Sigmoid colon (tissue), 7 donors: ENCODE results near the gene COL21A1. TPM values are rescaled to one million over a fixed set of nuclear protein-coding genes. Genes with fewer than 3 reads are reported as not detected.

Experiments
- DNase-seq: peaks from one replicate; pipeline ENCODE4 v3.0.0-alpha.2; 2019
- H3K27ac ChIP-seq, 4 donors: fragments of 200-600 bp; sonication (generic); one replicate each; pipeline ENCODE4 v1.5.1; 2016 to 2019; ENCODE audit warnings: mild to moderate bottlenecking in 1 of 4
- H3K27me3 ChIP-seq, 3 donors: fragments of 200-600 bp; sonication (generic); one replicate each; pipeline ENCODE4 v1.5.1; 2019; ENCODE audit warnings: mild to moderate bottlenecking in 1 of 3
- H3K36me3 ChIP-seq, 4 donors: fragments of 200-600 bp; sonication (generic); one replicate each; pipeline ENCODE4 v1.5.1; 2016 to 2019
- H3K4me1 ChIP-seq, 4 donors: fragments of 200-600 bp; sonication (generic); one replicate each; pipeline ENCODE4 v1.5.1; 2017 to 2019
- H3K4me3 ChIP-seq, 4 donors: fragments of 200-600 bp; sonication (generic); one replicate each; pipeline ENCODE4 v1.5.1; 2017 to 2019; ENCODE audit warnings: mild to moderate bottlenecking in 2 of 4, moderate library complexity in 1 of 4
- H3K9me3 ChIP-seq, 4 donors: fragments of 200-600 bp in 3 of 4; sonication (generic) in 3 of 4; one replicate each; pipeline versions ENCODE4 v1.5.1 to v1.6.1; 2013 to 2019
- EP300 ChIP-seq, 4 donors: sonication (generic); formaldehyde crosslinking; IDR thresholded peaks; one replicate each; pipeline ENCODE4 v1.6.1; 2017; ENCODE audit warnings: antibody characterized with exemption in 4 of 4
- POLR2A ChIP-seq, 2 donors: fragments of 450-650 bp; IDR thresholded peaks; one replicate each; pipeline ENCODE4 v1.6.1; 2016; ENCODE audit warnings: antibody characterized with exemption in 2 of 2, mild to moderate bottlenecking in 2 of 2, moderate library complexity in 2 of 2
- POLR2AphosphoS5 ChIP-seq, 4 donors: sonication (generic); formaldehyde crosslinking; IDR thresholded peaks; one replicate each; pipeline ENCODE4 v1.6.1; 2017; ENCODE audit warnings: antibody characterized with exemption in 4 of 4
- WGBS, 2 donors: extraction: QIAGEN DNeasy Blood & Tissue Kit; methylation state at CpG; one replicate each; pipeline ENCODE4 v1.1.7; 2013; 5-methylcytosine and 5-hydroxymethylcytosine counted together
- intact Hi-C: fragments of 100-400 bp; cut with DNase I; formaldehyde crosslinking; loops from one replicate; pipeline ENCODE4 v1.15.1; 2023
- polyA plus RNA-seq, 3 donors: library from polyadenylated mRNA; stranded (reverse); fragments of 200-250 nt; gene quantifications; one replicate each; pipeline ENCODE4 v1.2.3, GENCODE V29; 2013
- total RNA-seq, 4 donors: library from RNA; depleted of rRNA; stranded (reverse); fragments of >200 nt; gene quantifications; one replicate each; pipeline ENCODE4 v1.1.0, GENCODE V29; 2016
- TF ChIP-seq, protein P1 (sequence below), 4 experiments: fragments of 450-650 bp in 3 of 4; fragments of 200-600 bp in 1 of 4; IDR thresholded peaks; one replicate each; pipeline ENCODE4 v1.5.1; 2016 to 2019; ENCODE audit warnings: antibody characterized with exemption in 4 of 4, mild to moderate bottlenecking in 3 of 4, moderate library complexity in 2 of 4
- donor health status: healthy with polysubstance abuse.
- donor health status: Bipolar disorder and iron deficiency.
- donor health status: healthy.

COL21A1 gene
- total and polyA plus RNA-seq, 7 donors, result 1.9 to 110 (median 35.2) TPM; not detected in 2

DNA sequence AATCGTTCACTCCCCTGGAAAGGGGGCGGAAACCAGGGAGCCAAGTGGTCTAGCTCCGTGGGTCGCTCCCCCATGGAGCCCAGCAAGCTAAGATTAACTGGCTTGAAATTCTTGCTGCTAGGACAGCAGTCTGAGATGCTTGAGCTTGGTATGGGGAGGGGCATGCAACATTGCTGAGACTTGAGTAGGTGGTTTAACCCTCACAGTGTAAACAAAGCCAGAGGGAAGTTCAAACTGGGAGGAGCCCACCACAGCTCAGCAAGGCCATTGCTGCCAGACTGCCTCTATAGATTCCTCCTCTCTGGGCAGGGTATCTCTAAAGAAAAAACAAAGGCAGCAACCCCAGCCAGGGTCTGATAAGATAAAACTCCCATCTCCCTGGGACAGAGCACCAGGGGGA, 43.2 kb downstream of the COL21A1 start:
- TF ChIP-seq, protein P1, sequence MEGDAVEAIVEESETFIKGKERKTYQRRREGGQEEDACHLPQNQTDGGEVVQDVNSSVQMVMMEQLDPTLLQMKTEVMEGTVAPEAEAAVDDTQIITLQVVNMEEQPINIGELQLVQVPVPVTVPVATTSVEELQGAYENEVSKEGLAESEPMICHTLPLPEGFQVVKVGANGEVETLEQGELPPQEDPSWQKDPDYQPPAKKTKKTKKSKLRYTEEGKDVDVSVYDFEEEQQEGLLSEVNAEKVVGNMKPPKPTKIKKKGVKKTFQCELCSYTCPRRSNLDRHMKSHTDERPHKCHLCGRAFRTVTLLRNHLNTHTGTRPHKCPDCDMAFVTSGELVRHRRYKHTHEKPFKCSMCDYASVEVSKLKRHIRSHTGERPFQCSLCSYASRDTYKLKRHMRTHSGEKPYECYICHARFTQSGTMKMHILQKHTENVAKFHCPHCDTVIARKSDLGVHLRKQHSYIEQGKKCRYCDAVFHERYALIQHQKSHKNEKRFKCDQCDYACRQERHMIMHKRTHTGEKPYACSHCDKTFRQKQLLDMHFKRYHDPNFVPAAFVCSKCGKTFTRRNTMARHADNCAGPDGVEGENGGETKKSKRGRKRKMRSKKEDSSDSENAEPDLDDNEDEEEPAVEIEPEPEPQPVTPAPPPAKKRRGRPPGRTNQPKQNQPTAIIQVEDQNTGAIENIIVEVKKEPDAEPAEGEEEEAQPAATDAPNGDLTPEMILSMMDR (IDR thresholded peaks at IDR 0.05), result no peak
- TF ChIP-seq POLR2A (IDR thresholded peaks at IDR 0.05) (no peak), EP300 (IDR thresholded peaks at IDR 0.05) (no peak)
- no peaks in the 10 kb centered on the region for H3K36me3 ChIP-seq
- 84 to 88% methylated on average over 4 of the region's 4 CpGs for WGBS, 2 donors
- H3K4me3 ChIP-seq, result no peak overlapping the region
- H3K27me3 ChIP-seq, result no peaks in the 10 kb centered on the region
- no peaks in the 10 kb centered on the region for H3K9me3 ChIP-seq
- DNase-seq, result no peak
- intact Hi-C loops, result no loop called here
- H3K27ac ChIP-seq, result no peak overlapping the region
- no peaks in the 10 kb centered on the region for H3K4me1 ChIP-seq

DNA sequence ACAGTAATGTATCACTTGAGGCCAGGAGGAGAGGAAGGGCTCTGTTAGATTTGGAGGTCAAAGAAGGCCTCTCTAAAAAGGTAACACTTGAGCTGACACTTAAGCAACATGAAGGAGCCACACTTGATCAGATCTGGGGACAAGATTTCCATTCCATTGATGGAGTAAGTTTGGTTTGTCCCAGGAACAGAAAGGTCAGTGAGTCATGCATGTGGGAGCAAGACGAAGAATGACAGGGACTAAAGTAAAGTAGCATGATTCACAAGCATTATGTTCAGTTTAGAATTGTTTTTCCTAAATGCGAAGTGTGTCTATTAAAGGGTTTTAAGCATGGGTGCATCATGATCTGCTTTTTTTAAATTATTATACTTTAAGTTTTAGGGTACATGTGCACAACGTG, 47.4 kb downstream of the COL21A1 start:
- DNase-seq, result no peak
- Histone ChIP-seq H3K4me1 (no peaks in the 10 kb centered on the region), H3K27ac (no peak overlapping the region), H3K4me3 (no peak overlapping the region), H3K9me3 (peaks cover 0 to 4% (median 0%) of the 10 kb centered on the region in 4 donors), H3K27me3 (no peaks in the 10 kb centered on the region), H3K36me3 (no peaks in the 10 kb centered on the region)
- no peak for TF ChIP-seq EP300 (IDR thresholded peaks at IDR 0.05)
- TF ChIP-seq POLR2A (IDR thresholded peaks at IDR 0.05), result no peak
- no peak for TF ChIP-seq POLR2AphosphoS5 (IDR thresholded peaks at IDR 0.05)
- TF ChIP-seq, protein P1 (IDR thresholded peaks at IDR 0.05), result no peak
- WGBS, 2 donors, result 87 to 89% methylated on average over 3 of the region's 3 CpGs
- intact Hi-C loops, result no loop called here

DNA sequence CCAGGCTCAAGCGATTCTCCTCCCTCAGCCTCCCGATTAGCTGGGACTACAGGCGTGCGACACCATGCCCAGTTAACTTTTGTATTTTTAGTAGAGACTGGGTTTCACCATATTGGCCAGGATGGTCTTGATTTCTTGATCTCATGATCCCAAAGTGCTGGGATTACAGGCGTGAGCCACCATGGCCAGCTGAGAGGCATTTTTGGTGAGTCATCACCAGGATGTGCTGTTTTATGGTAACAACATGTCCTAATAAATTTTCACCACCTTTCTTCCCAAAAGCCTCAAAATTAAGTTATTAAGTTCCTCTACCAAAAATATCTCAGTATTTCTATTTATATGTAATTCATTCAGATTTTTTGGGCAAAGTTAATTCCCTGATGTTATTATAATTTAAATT, 53.5 kb downstream of the COL21A1 start:
- no peak overlapping the region for H3K4me3 ChIP-seq

DNA sequence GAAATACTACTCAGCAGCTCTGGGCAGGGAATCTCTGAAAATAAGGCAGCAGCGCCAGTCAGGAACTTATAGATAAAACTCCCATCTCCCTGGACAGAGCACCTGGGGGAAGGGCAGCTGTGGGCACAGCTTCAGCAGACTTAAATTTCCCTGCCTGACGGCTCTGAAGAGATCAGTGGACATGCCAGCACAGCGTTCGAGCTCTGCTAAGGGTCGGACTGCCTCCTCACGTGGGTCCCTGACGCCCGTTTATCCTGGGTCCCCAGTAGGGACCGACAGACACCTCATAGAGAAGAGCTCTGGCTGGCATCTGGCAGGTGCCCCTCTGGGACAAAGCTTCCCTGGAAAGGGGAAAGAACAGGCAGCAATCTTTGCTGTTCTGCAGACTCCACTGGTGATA, 59.0 kb downstream of the COL21A1 start:
- WGBS, 2 donors, result 86 to 89% methylated on average over 9 of the region's 9 CpGs
- no peak overlapping the region for H3K4me3 ChIP-seq
- H3K4me1 ChIP-seq, result peaks cover 0 to 6% (median 0%) of the 10 kb centered on the region in 4 donors
- peak; percentile 48 for DNase-seq
- H3K9me3 ChIP-seq, result no peaks in the 10 kb centered on the region
- intact Hi-C loops, result no loop called here
- H3K27me3 ChIP-seq, result no peaks in the 10 kb centered on the region
- H3K36me3 ChIP-seq, result no peaks in the 10 kb centered on the region
- no peak for TF ChIP-seq EP300 (IDR thresholded peaks at IDR 0.05)
- TF ChIP-seq, protein P1 (IDR thresholded peaks at IDR 0.05), result no peak
- TF ChIP-seq POLR2A (IDR thresholded peaks at IDR 0.05), result no peak
- no peak for TF ChIP-seq POLR2AphosphoS5 (IDR thresholded peaks at IDR 0.05)
- no peak overlapping the region for H3K27ac ChIP-seq

More for the DNA sequence above, 53.5 kb downstream of the COL21A1 start:
- H3K36me3 ChIP-seq, result no peaks in the 10 kb centered on the region
- H3K27ac ChIP-seq, result no peak overlapping the region
- no peak for DNase-seq
- intact Hi-C loops, result no loop called here
- WGBS, 2 donors, result 94 to 97% methylated on average over 5 of the region's 5 CpGs
- no peaks in the 10 kb centered on the region for H3K27me3 ChIP-seq
- TF ChIP-seq POLR2A (IDR thresholded peaks at IDR 0.05), result no peak
- TF ChIP-seq, protein P1 (IDR thresholded peaks at IDR 0.05), result no peak
- TF ChIP-seq POLR2AphosphoS5 (IDR thresholded peaks at IDR 0.05), result no peak
- TF ChIP-seq EP300 (IDR thresholded peaks at IDR 0.05), result no peak
- H3K9me3 ChIP-seq, result peaks cover 0 to 4% (median 0%) of the 10 kb centered on the region in 4 donors
- H3K4me1 ChIP-seq, result no peaks in the 10 kb centered on the region

DNA sequence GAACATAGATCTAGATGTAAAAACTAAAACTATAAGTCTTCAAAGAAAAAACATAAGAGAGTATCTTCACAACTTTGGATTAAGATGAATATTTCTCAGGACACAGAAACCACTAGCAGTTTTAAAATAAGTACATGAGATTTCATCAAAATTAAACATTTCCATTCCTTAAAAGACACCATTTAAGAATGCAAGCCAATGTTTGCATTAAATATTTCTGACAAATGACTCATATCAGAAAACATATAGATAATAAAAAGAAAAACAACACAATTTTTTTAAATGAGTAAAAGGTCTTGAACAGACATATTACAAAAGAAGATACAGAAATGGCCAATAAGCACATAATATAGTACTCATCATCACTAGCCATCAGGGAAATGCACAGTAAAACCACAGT, 59.7 kb downstream of the COL21A1 start:
- no peak for DNase-seq
- intact Hi-C loops, result no loop called here
- no peaks in the 10 kb centered on the region for H3K27me3 ChIP-seq
- H3K4me1 ChIP-seq, result peaks cover 0 to 6% (median 0%) of the 10 kb centered on the region in 4 donors
- H3K4me3 ChIP-seq, result no peak overlapping the region
- H3K36me3 ChIP-seq, result no peaks in the 10 kb centered on the region
- TF ChIP-seq POLR2AphosphoS5 (IDR thresholded peaks at IDR 0.05) (no peak), POLR2A (IDR thresholded peaks at IDR 0.05) (no peak), EP300 (IDR thresholded peaks at IDR 0.05) (no peak)
- TF ChIP-seq, protein P1 (IDR thresholded peaks at IDR 0.05), result no peak
- no peaks in the 10 kb centered on the region for H3K9me3 ChIP-seq
- H3K27ac ChIP-seq, result no peak overlapping the region
